Endothelial cell of umbilical vein (primary cell): ENCODE data around the gene TMEM176A. TPM values are rescaled to one million over a fixed set of nuclear protein-coding genes. Genes with fewer than 3 reads are reported as not detected.

ENCODE experiments used
- BruUV-seq: library from RNA; stranded (reverse); fragments of 400-500 nt; replicated peaks from 2 replicates; lab custom pipeline; 2021; lab: Mats Ljungman, UMichigan
- CTCF ChIA-PET: fragments of 300-600, 350-600 bp; sonication (Branson Sonifier 250); formaldehyde crosslinking; loops from one replicate; lab custom pipeline; 2021; ENCODE audit warnings: antibody characterized with exemption, inconsistent platforms; lab: Charles Lee
- POLR2A ChIA-PET: fragments of 300-600, 350-600 bp; sonication (Branson Sonifier 250); formaldehyde crosslinking; loops from one replicate; lab custom pipeline; 2021; ENCODE audit warnings: antibody characterized with exemption, inconsistent platforms; lab: Charles Lee
- DNase-seq: peaks from one replicate; pipeline ENCODE4 v3.0.0-alpha.2; 2011; ENCODE audit warnings: low read depth, low spot score
- FAIRE-seq: peaks from 2 replicates; lab custom pipeline; 2011; peaks lifted over from hg19 to GRCh38; lab: Jason Lieb, UNC
- H2AFZ ChIP-seq: 2 replicates; pipeline ENCODE4 v1.6.0; 2012; ENCODE audit warnings: low read depth, low read length, control low read depth, inconsistent platforms
- H3K27ac ChIP-seq: 2 replicates; pipeline ENCODE4 v1.5.1; 2011; ENCODE audit warnings: low read depth, mild to moderate bottlenecking, control low read depth, low read length, moderate library complexity; ENCODE audit not compliant: insufficient read depth
- H3K27me3 ChIP-seq, 2 experiments: 2 replicates each; pipeline versions ENCODE4 v1.6.0 to v1.6.1; 2011; ENCODE audit warnings: low read length in 2 of 2, mixed read lengths in 1 of 2; ENCODE audit not compliant: control insufficient read depth in 2 of 2, insufficient read depth in 2 of 2
- H3K36me3 ChIP-seq, 2 experiments: 2 replicates in 1 of 2; 3 replicates in 1 of 2; pipeline ENCODE4 v1.5.1; 2011; ENCODE audit warnings: low read length in 2 of 2, mild to moderate bottlenecking in 1 of 2, moderate library complexity in 1 of 2; ENCODE audit not compliant: control insufficient read depth in 2 of 2, insufficient read depth in 2 of 2; ENCODE audit errors: extremely low read depth in 1 of 2
- H3K4me1 ChIP-seq: 3 replicates; pipeline ENCODE4 v1.5.1; 2011; ENCODE audit warnings: mild to moderate bottlenecking, low read length; ENCODE audit not compliant: control insufficient read depth, insufficient read depth; ENCODE audit errors: extremely low read depth
- H3K4me2 ChIP-seq: 2 replicates; pipeline ENCODE4 v1.6.1; 2011; ENCODE audit warnings: low read length, control low read depth, mixed read lengths; ENCODE audit not compliant: insufficient read depth
- H3K4me3 ChIP-seq, 3 experiments: fragments of 200-600 bp in 1 of 3; sonication (generic), shearing (Covaris generic) in 1 of 3; replicated peaks in 1 of 3; 2 replicates each; pipeline ENCODE4 v1.5.1; 2011 to 2016; ENCODE audit warnings: control low read depth in 3 of 3, low read length in 3 of 3, mild to moderate bottlenecking in 2 of 3, inconsistent platforms in 1 of 3, low read depth in 1 of 3, moderate library complexity in 1 of 3; ENCODE audit not compliant: insufficient read depth in 1 of 3
- H3K79me2 ChIP-seq: 2 replicates; pipeline ENCODE4 v1.6.0; 2012; ENCODE audit warnings: low read length, inconsistent platforms; ENCODE audit not compliant: control insufficient read depth, insufficient read depth
- H3K9ac ChIP-seq: replicated peaks from 2 replicates; pipeline ENCODE3; 2011; ENCODE audit warnings: low read length, control low read depth; ENCODE audit not compliant: insufficient read depth; ENCODE audit errors: extremely low read depth
- H3K9me1 ChIP-seq: replicated peaks from 3 replicates; pipeline ENCODE4 v1.6.0; 2011; ENCODE audit warnings: mild to moderate bottlenecking, low read length; ENCODE audit not compliant: control insufficient read depth, insufficient read depth; ENCODE audit errors: extremely low read depth
- H3K9me3 ChIP-seq: replicated peaks from 2 replicates; pipeline ENCODE4 v1.5.1; 2012; ENCODE audit warnings: low read length, inconsistent platforms; ENCODE audit not compliant: control insufficient read depth, insufficient read depth
- H4K20me1 ChIP-seq: replicated peaks from 2 replicates; pipeline ENCODE3; 2011; ENCODE audit warnings: mild to moderate bottlenecking, low read length; ENCODE audit not compliant: control insufficient read depth, insufficient read depth; ENCODE audit errors: extremely low read depth
- FOS ChIP-seq: IDR thresholded peaks from 2 replicates; pipeline ENCODE4 v1.6.1; 2011; ENCODE audit warnings: mild to moderate bottlenecking, low read length, moderate library complexity, borderline replicate concordance; ENCODE audit not compliant: insufficient read depth
- MYC ChIP-seq: IDR thresholded peaks from one replicate; pipeline ENCODE4 v1.6.1; 2011; ENCODE audit warnings: mild to moderate bottlenecking, low read depth, low read length
- POLR2A ChIP-seq: IDR thresholded peaks from 2 replicates; pipeline ENCODE4 v1.6.1; 2012; ENCODE audit warnings: low read depth, mild to moderate bottlenecking, control low read depth, low read length
- dilution Hi-C: fragments of 300-500 bp; cut with MboI; formaldehyde crosslinking; loops from one replicate; pipeline ENCODE4 v1.15.0; 2019; ENCODE audit warnings: low sequenced_read_pairs; ENCODE audit not compliant: extremely low pct_ligation_motif_present
- intact Hi-C: fragments of 100-400 bp; cut with micrococcal nuclease; formaldehyde crosslinking; loops from one replicate; pipeline ENCODE4 v1.10.0; 2022
- polyA plus RNA-seq, 4 experiments: library from polyadenylated mRNA; depleted of rRNA in 3 of 4; stranded (reverse) in 3 of 4; unstranded in 1 of 4; fragments of >200 nt; gene quantifications; 2 replicates each; pipeline versions ENCODE4 v1.2.1 to v1.2.3, GENCODE V29; 2011 to 2012; ENCODE audit warnings: missing spikeins in 1 of 4
- total RNA-seq: library from RNA; stranded (reverse); gene quantifications from 2 replicates; pipeline ENCODE4 v1.2.3, GENCODE V29; 2021
- TF ChIP-seq, protein P1 (sequence below), 2 donors: IDR thresholded peaks; 1 replicate in 1 of 2; 2 replicates in 1 of 2; pipeline ENCODE4 v1.5.1; 2011; ENCODE audit warnings: low read length in 2 of 2, mild to moderate bottlenecking in 2 of 2, moderate library complexity in 2 of 2, control low read depth in 1 of 2, inconsistent platforms in 1 of 2, low read depth in 1 of 2; ENCODE audit not compliant: insufficient read depth in 1 of 2; ENCODE audit errors: extremely low read depth in 1 of 2

Gene TMEM176A
- total and polyA plus RNA-seq, 2 donors (not counting 3 experiments of a cell fraction or from before 2014, with no cell fraction given): not detected

DNA sequence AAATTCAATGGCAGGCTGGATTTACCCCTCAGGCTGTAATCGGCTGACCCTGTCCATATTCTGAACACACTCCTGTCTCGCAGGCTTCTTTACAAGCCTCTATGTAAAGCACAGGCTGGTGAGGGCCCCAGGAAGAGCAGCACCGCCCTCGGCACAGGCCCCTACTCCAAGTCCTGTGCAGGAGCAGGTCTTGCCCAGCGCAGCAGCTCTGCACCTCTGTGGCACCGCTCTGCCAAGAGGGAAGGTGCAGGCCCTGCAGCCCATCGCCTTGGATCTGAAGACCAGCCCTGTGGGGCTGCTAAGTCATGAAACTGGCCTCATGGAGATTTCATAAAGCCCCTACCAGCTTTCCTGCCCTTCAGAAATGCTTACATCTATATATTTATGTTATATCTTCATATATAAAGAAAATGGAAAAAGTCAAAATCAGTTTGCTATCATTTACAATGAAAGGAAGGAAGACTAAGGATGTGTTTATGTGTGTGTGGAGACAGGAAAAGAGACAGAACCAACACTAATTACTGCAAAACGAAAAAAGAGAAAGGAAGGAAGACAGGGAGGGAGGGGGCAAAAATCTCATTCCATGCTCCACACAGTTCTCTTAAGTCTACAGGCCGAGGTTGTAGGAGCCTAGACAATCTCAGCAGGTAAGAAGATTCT, 10.0 kb upstream of the TMEM176A start:
- Histone ChIP-seq H3K9me3 (no peaks in the 10 kb centered on the region), H3K27me3 (peaks cover 9 to 24% of the 10 kb centered on the region in 2 experiments), H3K27ac (no peak overlapping the region), H3K4me2 (no peak overlapping the region), H3K36me3 (no peaks in the 10 kb centered on the region), H4K20me1 (no peaks in the 10 kb centered on the region), H3K9ac (no peak overlapping the region), H3K4me1 (no peaks in the 10 kb centered on the region), H3K79me2 (no peaks in the 10 kb centered on the region), H2AFZ (no peak overlapping the region), H3K4me3 (no peak overlapping the region), H3K9me1 (no peaks in the 10 kb centered on the region)
- ChIA-PET CTCF (no interaction called here), POLR2A (no interaction called here)
- DNase-seq (no peak), FAIRE-seq (no peak)
- TF ChIP-seq POLR2A: no peak
- intact Hi-C loops (no loop called here), dilution Hi-C loops (no loop called here)
- no TSS peak for BruUV-seq

DNA sequence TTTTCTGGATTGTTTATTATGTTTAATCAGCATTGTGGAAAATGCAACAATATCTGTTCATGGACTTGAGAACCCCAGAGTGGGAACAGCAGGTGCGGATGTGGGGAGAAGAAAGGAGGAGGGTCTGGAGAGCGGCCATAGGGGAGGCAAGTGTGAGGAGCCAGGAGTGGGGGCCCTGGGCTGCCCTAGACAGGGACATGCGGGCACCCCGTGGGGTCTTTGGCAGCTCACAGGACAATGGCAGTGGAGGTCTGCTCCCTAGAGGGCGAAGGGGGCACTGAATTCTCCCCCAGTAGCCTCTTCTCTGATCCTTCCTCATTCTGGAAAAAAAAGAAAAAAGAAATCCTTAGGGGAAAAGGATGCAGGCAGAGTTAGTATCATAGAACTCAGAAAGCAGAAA, 9.3 kb upstream of the TMEM176A start:
- dilution Hi-C loops: no loop called here

More for the DNA sequence above, 9.3 kb upstream of the TMEM176A start:
- CTCF ChIA-PET: interaction anchor here (1.2 kb wide), 1 partner anchor 13 kb away, joined by 4 read pairs; no protein-coding TSS in a partner anchor
- TF ChIP-seq, protein P1, sequence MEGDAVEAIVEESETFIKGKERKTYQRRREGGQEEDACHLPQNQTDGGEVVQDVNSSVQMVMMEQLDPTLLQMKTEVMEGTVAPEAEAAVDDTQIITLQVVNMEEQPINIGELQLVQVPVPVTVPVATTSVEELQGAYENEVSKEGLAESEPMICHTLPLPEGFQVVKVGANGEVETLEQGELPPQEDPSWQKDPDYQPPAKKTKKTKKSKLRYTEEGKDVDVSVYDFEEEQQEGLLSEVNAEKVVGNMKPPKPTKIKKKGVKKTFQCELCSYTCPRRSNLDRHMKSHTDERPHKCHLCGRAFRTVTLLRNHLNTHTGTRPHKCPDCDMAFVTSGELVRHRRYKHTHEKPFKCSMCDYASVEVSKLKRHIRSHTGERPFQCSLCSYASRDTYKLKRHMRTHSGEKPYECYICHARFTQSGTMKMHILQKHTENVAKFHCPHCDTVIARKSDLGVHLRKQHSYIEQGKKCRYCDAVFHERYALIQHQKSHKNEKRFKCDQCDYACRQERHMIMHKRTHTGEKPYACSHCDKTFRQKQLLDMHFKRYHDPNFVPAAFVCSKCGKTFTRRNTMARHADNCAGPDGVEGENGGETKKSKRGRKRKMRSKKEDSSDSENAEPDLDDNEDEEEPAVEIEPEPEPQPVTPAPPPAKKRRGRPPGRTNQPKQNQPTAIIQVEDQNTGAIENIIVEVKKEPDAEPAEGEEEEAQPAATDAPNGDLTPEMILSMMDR (IDR thresholded peaks at IDR 0.05; ENCODE audit: extremely low read depth in 1 of 2, insufficient read depth in 1 of 2, low read depth in 1 of 2, low read length in 2 of 2): no peak
- no peak for TF ChIP-seq MYC
- no peak for TF ChIP-seq FOS
- Histone ChIP-seq H3K27ac (no peak overlapping the region), H3K4me2 (no peak overlapping the region), H4K20me1 (no peaks in the 10 kb centered on the region), H3K36me3 (no peaks in the 10 kb centered on the region), H3K9me3 (no peaks in the 10 kb centered on the region), H2AFZ (no peak overlapping the region), H3K79me2 (no peaks in the 10 kb centered on the region), H3K27me3 (peaks cover 9 to 22% of the 10 kb centered on the region in 2 experiments), H3K9ac (no peak overlapping the region), H3K4me1 (no peaks in the 10 kb centered on the region), H3K9me1 (no peaks in the 10 kb centered on the region), H3K4me3 (no peak overlapping the region)
- POLR2A ChIA-PET: no interaction called here
- no peak for FAIRE-seq
- no peak for DNase-seq
- no TSS peak for BruUV-seq
- intact Hi-C loops: no loop called here
